OCI-LY3 (cell line): ENCODE measurements around the gene TIMM44.

ENCODE experiments used
- H2AFZ ChIP-seq: fragments of 200-600, 300-600 bp; shearing (Covaris generic); 2 replicates; pipeline ENCODE4 v1.6.0; 2014; ENCODE audit warnings: antibody characterized with exemption, low read depth, low read length
- H3K27ac ChIP-seq: fragments of 200-600, 300-600 bp; sonication (generic); 2 replicates; pipeline ENCODE4 v1.5.1; 2014; ENCODE audit warnings: mild to moderate bottlenecking, low read length, moderate library complexity, mixed read lengths
- H3K27me3 ChIP-seq: fragments of 200-600, 300-600 bp; sonication (generic); 2 replicates; pipeline ENCODE4 v1.6.1; 2014; ENCODE audit warnings: low read depth, low read length, mixed read lengths
- H3K36me3 ChIP-seq: fragments of 200-600, 300-600 bp; sonication (generic); replicated peaks from 2 replicates; pipeline ENCODE3; 2014; ENCODE audit warnings: low read depth, low read length, mixed read lengths
- H3K4me1 ChIP-seq: fragments of 300-600, 200-600 bp; sonication (generic); 2 replicates; pipeline ENCODE4 v1.6.1; 2014; ENCODE audit warnings: low read length, mixed read lengths
- H3K4me2 ChIP-seq: fragments of 200-600, 300-600 bp; sonication (generic); 2 replicates; pipeline ENCODE4 v1.6.1; 2014; ENCODE audit warnings: low read length, mixed read lengths
- H3K4me3 ChIP-seq: fragments of 300-600, 200-600 bp; sonication (generic); 2 replicates; pipeline ENCODE4 v1.5.1; 2014; ENCODE audit warnings: antibody characterized with exemption, mild to moderate bottlenecking, low read length, moderate library complexity
- H3K79me2 ChIP-seq: fragments of 300-600, 200-600 bp; shearing (Covaris generic); 2 replicates; pipeline ENCODE4 v1.6.1; 2014; ENCODE audit warnings: mild to moderate bottlenecking, low read length, mixed read lengths
- H3K9ac ChIP-seq: fragments of 300-600, 200-600 bp; shearing (Covaris generic); 2 replicates; pipeline ENCODE4 v1.6.0; 2014; ENCODE audit warnings: mild to moderate bottlenecking, low read length, moderate library complexity
- H3K9me3 ChIP-seq: fragments of 200-600, 300-600 bp; shearing (Covaris generic); 2 replicates; pipeline ENCODE4 v1.6.1; 2014; ENCODE audit warnings: low read length, mixed read lengths; ENCODE audit not compliant: insufficient read depth
- H4K20me1 ChIP-seq: fragments of 200-600, 300-600 bp; sonication (generic); 2 replicates; pipeline ENCODE4 v1.6.1; 2016; ENCODE audit warnings: low read length, mixed read lengths; ENCODE audit not compliant: insufficient read depth
- EZH2phosphoT487 ChIP-seq: fragments of 200-600 bp; shearing (Covaris generic); IDR thresholded peaks from 2 replicates; pipeline ENCODE4 v1.6.1; 2018; ENCODE audit warnings: antibody characterized with exemption, mixed run types, low read depth
- TF ChIP-seq, protein P1 (sequence below): fragments of 200-600, 300-600 bp; sonication (generic); IDR thresholded peaks from 2 replicates; pipeline ENCODE4 v1.5.1; 2014; ENCODE audit warnings: antibody characterized with exemption, low read length, low read depth

The TIMM44 gene

DNA sequence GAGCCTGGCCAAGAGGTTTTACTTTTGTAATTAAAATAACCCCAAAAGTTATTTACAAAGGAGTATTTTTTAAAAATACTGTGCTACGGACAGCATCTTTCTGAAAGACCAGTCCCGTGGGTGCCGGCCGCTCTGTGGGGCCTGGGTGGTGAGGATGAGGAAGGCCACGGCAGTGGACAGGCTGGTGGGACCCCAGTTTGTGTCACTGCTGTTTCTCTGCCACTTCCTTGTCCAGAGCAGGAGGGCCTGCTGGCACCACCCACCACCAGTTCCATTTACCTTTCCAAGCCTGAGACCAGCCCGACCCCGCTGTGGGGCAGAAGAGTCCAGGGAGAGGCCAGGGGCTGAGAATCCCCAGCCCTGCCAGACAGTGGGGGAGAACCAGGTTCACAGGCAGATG, 38.2 kb upstream of the TIMM44 start:
- no peak overlapping the region for H3K9ac ChIP-seq
- H3K27ac ChIP-seq, result no peak overlapping the region
- H2AFZ ChIP-seq, result no peak overlapping the region
- TF ChIP-seq, protein P1, sequence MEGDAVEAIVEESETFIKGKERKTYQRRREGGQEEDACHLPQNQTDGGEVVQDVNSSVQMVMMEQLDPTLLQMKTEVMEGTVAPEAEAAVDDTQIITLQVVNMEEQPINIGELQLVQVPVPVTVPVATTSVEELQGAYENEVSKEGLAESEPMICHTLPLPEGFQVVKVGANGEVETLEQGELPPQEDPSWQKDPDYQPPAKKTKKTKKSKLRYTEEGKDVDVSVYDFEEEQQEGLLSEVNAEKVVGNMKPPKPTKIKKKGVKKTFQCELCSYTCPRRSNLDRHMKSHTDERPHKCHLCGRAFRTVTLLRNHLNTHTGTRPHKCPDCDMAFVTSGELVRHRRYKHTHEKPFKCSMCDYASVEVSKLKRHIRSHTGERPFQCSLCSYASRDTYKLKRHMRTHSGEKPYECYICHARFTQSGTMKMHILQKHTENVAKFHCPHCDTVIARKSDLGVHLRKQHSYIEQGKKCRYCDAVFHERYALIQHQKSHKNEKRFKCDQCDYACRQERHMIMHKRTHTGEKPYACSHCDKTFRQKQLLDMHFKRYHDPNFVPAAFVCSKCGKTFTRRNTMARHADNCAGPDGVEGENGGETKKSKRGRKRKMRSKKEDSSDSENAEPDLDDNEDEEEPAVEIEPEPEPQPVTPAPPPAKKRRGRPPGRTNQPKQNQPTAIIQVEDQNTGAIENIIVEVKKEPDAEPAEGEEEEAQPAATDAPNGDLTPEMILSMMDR, result no peak
- TF ChIP-seq EZH2phosphoT487, result no peak
- peaks cover 69% of the 10 kb centered on the region for H3K79me2 ChIP-seq
- peaks cover 73% of the 10 kb centered on the region for H3K36me3 ChIP-seq
- peaks cover 51% of the 10 kb centered on the region for H4K20me1 ChIP-seq
- no peaks in the 10 kb centered on the region for H3K27me3 ChIP-seq
- no peaks in the 10 kb centered on the region for H3K4me1 ChIP-seq
- no peak overlapping the region for H3K4me3 ChIP-seq
- H3K9me3 ChIP-seq, result no peaks in the 10 kb centered on the region
- H3K4me2 ChIP-seq, result no peak overlapping the region

DNA sequence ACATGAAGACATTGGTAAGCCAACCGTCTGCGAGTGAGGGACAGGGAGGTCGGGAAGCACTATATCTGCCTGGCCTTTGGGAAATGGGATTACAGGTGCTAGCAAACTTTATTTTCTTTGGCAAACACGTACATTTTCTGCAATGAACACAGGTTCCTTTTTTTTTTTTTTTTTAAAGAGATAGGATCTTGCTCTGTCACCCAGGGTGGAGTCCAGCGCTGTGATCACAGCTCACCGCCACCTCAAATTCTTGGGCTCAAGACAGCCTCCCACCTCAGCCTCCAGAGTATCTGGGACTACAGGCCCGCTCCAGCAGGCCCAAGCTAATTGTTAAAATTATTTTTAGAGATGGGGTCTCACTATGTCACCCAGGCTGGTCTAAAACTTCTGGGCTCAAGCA, 37.7 kb upstream of the TIMM44 start:
- Histone ChIP-seq H3K4me2 (no peak overlapping the region), H3K9me3 (no peaks in the 10 kb centered on the region), H3K79me2 (peaks cover 67% of the 10 kb centered on the region), H2AFZ (no peak overlapping the region), H3K4me1 (no peaks in the 10 kb centered on the region), H3K27me3 (no peaks in the 10 kb centered on the region), H3K27ac (no peak overlapping the region), H3K36me3 (peaks cover 73% of the 10 kb centered on the region), H4K20me1 (peaks cover 46% of the 10 kb centered on the region), H3K9ac (no peak overlapping the region), H3K4me3 (no peak overlapping the region)
- TF ChIP-seq, protein P1, result no peak
- no peak for TF ChIP-seq EZH2phosphoT487

DNA sequence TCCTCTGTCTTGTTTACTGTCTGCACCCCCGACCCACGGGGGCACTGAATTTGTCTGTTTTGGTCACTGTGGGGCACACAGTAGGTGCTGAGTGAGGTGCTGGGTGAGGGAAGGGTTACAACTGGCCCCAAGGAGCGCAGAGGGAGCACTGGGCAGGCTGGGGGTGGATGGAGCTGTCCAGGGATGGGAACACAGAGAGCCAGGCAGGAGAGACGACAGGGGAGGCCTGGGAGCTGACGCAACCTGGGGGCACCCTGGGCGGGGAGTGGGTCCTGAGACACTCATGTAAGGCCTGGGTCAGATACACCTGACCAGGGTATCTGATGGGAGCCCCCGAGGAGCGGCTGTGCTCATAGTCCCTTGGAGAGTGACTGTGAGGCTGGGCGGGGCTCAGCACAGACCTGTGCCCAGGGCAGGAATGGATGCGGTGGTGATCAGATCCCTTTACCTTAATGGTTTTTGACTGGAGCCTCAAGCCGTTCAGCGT, 37.2 kb upstream of the TIMM44 start:
- Histone ChIP-seq H3K36me3 (peaks cover 71% of the 10 kb centered on the region), H4K20me1 (peaks cover 41% of the 10 kb centered on the region), H3K79me2 (peaks cover 62% of the 10 kb centered on the region)

DNA sequence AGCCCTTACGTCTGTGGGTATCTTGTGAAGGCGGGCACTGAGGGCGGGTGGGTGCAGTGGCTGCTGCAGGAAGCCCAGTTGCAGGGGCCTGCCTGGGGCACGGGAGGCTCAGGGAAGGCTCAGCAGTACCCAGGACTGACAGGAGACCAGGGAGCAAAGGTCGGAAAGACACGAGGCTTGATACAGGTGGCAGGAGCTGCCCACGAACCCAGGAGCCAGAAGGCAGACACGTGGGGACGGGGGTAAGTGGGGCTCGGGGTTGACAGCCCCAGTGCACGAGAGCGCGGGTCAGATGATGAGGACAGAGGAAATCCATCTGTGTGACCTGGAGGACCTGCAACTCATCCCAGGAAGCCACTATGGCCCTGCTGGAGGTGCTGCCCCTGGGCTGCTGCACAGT, 36.7 kb upstream of the TIMM44 start:
- H3K79me2 ChIP-seq, result peaks cover 59% of the 10 kb centered on the region
- H3K9me3 ChIP-seq, result no peaks in the 10 kb centered on the region
- no peak overlapping the region for H3K4me2 ChIP-seq
- H3K4me1 ChIP-seq, result no peaks in the 10 kb centered on the region
- no peak overlapping the region for H3K9ac ChIP-seq
- no peaks in the 10 kb centered on the region for H3K27me3 ChIP-seq
- TF ChIP-seq EZH2phosphoT487, result no peak
- TF ChIP-seq, protein P1, result no peak
- H3K36me3 ChIP-seq, result peaks cover 71% of the 10 kb centered on the region
- no peak overlapping the region for H2AFZ ChIP-seq
- H4K20me1 ChIP-seq, result peaks cover 38% of the 10 kb centered on the region
- no peak overlapping the region for H3K4me3 ChIP-seq
- no peak overlapping the region for H3K27ac ChIP-seq

More for the DNA sequence above, 37.2 kb upstream of the TIMM44 start:
- H2AFZ ChIP-seq, result no peak overlapping the region
- no peaks in the 10 kb centered on the region for H3K9me3 ChIP-seq
- H3K4me3 ChIP-seq, result no peak overlapping the region
- H3K27ac ChIP-seq, result no peak overlapping the region
- H3K4me1 ChIP-seq, result no peaks in the 10 kb centered on the region
- no peaks in the 10 kb centered on the region for H3K27me3 ChIP-seq
- TF ChIP-seq EZH2phosphoT487, result no peak
- TF ChIP-seq, protein P1, result no peak
- no peak overlapping the region for H3K9ac ChIP-seq
- no peak overlapping the region for H3K4me2 ChIP-seq
